ENCODE measurements around the gene C1QL1.

Gene C1QL1

DNA sequence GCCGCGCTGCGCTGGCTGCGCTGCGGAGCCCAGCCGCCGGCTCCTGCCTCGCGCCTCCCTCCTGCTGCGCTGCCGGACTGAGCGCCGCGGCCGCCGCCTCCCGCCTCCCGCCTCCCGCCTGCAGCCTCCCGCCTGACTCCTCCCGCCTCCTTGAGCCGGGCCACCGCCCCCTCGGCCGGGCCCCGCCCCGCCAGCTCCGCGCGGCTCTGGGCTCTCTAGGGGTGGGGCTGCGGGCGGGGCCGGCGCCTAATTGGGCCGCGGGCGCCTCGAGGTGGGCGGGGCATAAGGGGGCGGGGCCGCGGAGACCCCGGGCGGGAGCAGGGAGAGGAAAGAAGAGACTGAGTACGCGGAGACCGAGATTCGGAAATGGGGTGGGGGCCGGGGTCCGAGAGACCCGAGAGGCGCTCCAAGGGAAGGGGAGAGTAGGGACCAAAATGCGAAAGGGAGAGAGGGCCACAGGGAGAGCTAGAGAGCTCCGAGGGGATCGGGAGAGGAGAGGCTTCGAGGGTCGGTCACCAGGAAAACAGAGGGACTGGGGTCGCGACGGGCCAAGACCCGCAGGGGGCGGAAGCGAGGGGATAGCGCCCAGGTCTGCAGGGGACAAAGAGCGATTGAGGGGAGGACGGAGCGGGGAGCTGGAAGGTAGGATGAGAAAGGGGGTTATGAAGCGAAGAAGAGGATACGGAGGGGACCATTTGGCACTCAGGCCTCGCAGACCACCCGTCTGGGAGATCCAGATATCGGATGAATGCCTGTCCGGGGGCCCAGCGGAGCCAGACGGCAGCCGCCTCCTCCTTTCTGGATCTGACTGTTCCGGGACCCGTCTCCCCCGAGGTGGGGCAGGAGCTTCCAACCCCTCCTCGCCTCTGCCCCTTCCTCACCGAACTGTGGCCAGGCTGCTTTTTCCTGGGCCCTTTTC lies at the start of gene C1QL1:
Gene C1QL1, minus strand, starts transcription at position 79 of the 919 bp plus-strand sequence. CDS start 255 bp downstream, outside the sequence.
- DNase-seq (ENCODE audit: low spot score): peak; percentile 99

DNA sequence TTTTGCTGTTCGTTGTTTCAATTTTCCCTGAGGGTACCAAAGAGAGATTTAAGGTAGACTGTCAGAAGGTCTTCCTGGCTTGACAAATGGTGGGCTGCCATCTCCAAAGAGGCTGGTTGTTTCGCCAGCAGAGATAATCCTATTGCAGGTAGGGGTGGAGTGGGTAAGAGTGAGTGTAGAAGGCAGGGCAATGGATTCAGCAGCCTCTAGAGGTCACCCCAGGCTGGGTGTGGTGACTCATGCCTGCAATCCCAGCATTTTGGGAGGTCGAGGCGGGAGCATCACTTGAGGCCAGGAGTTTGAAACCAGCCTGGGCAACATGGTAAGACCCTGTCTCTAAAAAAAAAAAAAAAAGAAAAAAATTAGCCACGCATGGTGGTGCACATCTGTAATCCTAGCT lies 48.7 kb upstream of the C1QL1 start:
- DNase-seq (ENCODE audit: low spot score): peak; percentile 64

DNA sequence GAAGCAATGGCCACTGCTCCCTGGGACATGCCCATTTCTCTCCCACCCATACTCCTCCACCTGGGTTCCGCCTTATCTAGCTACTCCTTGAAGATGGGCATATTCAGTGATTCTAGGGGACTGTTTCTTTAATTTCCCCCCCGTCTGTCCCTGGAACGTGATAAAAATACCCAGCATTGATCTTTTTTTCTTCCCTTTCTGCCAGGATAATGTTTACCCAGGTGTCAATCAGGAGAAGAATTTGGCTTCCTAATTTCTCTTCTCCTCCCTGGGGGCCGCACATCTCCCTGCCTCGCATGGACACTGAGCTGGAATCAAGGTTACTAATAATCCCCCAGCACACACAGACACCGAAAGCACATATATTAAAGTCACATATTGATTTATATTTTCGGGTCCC lies 48.1 kb upstream of the C1QL1 start:
- DNase-seq (ENCODE audit: low spot score): no peak

DNA sequence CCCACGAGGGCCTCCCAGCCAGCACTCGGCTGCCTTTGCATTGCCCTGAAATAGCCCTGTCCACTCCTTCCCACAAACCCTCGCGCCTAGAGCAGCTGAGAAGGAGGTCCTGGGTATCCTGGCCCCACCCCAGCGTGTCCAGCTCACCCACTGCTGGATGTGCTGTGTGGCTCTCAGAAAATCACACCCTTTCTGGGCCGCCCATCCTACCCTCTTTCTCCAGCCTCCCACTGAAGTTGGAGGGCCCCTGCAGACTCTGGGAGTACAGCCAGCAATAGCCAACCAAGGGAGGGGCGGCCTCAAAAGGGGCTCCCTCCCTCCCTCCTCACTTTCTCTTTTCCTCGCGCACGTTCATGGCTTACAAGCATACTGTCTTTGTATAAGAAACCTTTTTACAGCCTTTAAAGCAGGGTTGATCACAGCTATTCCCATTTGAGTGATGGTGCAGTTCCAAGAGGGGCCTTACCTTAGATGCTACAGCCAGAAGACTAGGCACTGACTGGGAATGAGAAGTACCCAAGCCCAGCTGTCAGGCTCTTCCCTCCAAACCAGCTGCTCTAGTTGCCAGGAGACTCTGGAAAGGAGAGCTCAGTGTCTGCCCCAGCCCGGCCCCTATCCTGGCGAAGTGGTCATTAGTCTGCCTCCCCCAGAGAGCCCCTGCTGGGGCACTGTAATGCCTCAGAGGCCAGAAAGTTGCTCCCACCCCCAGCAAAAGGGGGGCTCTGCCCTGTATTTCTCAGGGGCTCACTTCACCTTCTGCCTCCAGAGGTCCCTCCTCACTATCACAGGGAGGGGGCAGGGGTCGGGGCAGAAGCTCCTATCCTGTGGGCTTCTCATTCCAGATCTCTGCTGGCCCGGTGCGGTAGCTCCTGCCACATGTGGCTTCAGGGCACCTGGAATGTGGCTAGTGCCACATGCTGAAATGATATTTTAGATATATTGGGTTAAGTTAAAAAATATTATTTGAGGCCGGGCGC lies 45.2 kb upstream of the C1QL1 start:
- DNase-seq (ENCODE audit: low spot score): no peak

DNA sequence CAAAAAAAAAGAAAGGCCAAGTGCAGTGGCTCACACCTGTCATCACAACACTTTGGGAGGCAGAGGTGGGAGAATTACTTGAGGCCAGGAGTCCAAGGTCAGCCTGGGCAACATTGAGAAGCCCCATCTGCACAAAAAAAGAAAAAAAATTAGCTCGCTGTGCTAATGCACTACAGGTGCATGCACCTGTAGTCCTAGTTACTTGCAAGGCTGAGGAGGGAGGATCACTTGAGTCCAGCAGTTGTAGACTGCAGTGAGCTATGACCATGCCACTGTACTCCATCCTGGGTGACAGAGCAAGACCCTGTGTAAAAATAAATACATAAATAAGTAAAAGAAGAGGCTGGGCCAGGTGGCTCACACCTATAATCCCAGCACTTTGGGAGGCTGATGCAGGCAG lies 43.7 kb upstream of the C1QL1 start:
- no peak for DNase-seq (ENCODE audit: low spot score)

DNA sequence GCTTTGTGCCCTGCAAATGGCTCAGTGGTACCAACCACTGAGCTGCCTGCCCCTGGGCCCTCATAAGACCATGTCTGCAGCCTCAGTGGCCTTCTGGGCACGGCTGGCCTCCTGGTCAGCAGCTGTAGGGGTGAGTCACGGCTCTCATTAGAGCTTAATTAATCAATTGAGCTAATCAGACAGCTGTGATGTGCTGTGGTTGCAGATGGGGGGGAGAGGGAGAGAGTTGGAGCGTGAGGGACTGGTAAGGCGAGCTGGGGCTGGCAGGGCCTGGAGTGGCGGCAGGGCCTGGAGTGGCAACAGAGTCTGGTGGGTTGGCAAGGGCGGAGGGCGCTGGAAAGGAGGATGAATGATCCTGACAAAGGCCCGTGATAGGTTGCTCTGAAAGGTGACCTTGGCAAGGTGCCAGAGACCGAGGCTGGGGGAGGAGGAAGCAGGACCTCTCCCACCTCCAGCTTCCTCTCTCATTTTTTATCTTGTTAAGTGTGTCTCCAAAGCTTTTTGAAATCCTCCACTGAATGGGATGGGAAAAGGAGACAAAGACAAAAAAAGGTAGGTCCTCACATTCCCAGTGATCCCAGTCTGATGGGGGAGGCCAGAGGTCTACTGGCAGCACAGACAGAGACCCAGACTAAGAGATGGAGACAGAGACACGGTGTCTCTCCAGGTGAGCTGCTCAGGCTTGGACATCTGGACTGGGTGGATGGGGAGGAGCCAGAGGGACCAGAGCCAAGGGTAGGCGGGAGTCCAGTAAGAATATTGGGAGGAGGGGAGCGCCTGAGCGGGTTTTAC lies 41.8 kb upstream of the C1QL1 start:
- no peak for DNase-seq (ENCODE audit: low spot score)

DNA sequence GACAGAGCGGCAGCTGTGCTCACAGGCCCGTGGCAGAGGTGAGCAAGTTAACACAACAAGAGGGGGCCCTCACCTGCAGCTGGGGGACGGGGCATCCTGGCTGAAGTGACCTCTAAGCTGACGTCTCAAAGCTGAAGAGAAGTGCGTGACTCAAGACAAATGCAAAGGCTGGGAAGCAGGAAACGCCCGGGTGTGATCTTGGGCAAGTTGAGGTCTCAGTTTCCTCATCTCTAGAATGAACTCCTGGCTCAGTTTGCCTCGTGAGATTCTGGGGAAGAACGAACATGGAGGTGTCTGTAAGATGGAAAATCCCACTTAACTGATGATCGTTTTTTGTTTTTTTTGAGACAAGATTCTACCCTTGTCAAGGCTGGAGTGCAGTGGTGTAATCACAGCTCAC lies 40.1 kb upstream of the C1QL1 start:
- no peak for DNase-seq (ENCODE audit: low spot score)

DNA sequence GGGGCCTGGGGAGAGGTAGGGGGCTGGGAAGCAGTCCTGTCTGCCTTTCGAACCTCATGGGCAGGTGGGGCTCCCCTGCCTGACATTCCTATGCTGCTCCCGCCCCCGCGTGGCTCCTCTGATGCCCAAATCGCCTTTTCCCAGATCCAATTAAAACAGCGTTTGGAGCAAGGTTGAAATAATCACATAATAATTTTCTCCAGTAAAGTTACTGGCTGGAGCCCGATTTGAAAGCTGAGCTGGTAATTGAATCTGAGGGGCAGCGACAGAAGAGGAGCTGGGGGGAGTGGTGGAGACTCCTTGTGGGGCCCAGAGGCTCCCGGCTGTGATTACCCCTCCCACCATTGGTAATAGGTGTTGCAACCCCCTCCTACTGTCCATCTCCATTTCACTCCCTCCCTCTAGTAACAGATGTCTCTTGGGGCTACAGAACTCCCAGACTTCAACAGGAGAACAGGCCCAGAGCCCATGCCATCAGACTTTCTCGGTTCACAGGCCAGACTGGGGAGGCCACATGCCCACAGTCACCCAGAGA lies 38.9 kb upstream of the C1QL1 start:
- DNase-seq (ENCODE audit: low spot score): no peak

DNA sequence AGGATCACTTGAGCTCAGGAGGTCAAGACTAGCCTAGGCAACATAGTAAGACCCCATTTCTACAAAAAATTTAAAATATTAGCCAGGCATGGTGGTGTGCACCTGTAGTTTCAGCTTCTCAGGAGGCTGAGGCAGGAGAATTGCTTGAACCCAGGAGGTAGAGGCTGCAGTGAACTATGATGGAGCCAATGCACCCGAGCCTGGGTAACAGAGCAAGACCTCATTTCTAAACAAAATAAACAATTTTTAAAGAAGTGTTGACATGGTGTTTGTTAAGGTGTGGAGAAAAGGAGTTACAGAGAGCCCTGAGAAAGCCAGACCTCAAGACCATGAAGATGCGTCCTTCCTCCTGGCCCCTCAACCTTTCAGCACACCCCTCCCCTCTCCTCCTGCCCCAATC lies 37.6 kb upstream of the C1QL1 start:
- no peak for DNase-seq (ENCODE audit: low spot score)

DNA sequence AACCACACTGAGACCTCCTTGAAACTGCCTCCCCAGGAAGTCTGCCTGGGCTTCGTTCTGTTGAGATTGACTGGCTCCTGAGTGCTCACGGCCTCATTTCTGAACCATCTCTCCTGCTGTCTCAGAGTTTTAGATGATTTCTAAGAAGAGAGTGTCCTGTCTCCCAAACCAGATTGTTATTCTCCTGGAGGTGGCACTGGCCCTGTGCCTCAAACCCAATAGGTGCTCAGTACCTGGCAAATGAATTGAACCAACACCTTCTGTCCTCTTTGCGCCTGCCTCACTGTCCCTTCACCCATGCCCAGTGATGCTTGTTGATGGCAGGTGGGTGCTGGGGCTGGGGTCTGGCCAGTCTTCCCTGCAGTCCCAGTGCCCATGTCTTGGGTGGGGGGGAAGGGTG lies 36.3 kb upstream of the C1QL1 start:
- DNase-seq (ENCODE audit: low spot score): no peak

DNA sequence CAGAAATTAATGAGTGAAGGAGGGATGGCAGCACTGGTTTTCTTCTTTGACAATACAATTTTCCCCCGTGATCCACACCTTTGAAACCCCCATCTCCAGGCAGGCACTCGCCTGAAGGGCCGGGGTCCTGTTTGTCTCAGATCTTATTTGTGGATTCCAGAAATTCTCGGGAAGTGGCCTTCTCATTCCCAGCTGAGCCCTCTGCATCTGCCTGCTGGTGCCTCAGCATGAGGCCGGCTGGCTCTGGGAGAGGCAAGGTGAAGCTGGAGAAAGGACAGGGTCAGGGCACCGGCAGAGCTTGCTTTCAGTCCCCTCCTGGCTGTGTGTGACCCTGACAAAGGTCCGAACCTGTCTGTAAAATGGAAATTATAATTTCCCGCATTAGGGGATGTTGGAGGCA lies 35.8 kb upstream of the C1QL1 start:
- DNase-seq (ENCODE audit: low spot score): no peak

DNA sequence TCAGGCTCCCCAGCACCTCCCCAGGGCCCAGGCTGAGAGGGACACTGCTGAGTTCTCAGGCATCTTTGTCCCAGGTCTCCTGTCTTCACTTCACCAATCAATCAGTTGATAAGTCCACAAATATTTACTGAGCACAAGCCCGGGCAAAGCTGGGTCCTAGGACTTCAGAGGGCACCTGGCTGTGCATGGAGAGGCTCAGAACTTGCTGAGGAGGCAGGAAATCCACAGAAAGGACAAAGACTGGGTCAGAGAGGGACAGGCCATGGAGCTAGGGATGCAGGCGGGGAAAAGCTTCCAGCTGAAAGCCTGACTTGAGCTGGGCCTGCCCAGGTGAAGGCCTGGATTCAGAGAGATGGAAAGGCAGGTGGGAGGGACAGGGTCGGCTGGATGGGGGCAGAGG lies 33.2 kb upstream of the C1QL1 start:
- no peak for DNase-seq (ENCODE audit: low spot score)

DNA sequence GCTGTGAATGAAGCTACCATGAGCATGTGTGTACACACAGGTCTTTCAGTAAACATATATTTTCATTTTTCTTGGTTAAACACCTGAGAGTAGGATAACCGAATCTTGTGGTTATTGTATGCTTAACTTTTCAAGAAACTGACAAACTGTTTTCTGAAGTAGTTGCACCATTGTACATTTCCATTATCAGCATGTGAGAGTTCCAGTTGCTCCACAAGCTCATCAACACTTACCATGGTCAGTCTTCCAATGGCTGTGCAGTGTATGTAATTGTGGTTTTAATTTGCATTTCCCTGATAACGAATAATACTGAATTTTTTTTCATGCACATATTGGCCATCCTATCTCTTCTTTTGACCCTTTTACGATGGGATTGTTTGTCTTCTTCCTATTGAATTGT lies 31.3 kb upstream of the C1QL1 start:
- no peak for DNase-seq (ENCODE audit: low spot score)

DNA sequence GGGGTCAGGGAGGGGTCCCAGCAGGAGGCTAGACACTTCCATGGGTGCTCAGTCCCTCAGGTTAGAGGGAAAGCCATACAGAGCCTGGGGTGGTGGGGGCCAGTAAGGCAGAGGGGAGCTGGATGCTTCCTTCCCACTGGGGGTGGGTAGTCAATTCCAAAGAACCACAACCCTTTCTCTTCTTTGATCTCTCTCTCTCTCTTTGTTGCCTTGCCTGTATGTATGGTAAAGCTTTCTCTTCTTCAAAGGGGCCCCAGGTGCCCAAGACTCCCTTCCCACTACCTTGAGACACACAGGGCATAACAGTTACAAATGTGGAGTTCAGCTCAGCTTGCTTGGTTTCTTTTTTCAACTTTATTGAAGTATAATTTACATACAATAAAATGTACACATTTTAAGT lies 30.5 kb upstream of the C1QL1 start:
- no peak for DNase-seq (ENCODE audit: low spot score)

DNA sequence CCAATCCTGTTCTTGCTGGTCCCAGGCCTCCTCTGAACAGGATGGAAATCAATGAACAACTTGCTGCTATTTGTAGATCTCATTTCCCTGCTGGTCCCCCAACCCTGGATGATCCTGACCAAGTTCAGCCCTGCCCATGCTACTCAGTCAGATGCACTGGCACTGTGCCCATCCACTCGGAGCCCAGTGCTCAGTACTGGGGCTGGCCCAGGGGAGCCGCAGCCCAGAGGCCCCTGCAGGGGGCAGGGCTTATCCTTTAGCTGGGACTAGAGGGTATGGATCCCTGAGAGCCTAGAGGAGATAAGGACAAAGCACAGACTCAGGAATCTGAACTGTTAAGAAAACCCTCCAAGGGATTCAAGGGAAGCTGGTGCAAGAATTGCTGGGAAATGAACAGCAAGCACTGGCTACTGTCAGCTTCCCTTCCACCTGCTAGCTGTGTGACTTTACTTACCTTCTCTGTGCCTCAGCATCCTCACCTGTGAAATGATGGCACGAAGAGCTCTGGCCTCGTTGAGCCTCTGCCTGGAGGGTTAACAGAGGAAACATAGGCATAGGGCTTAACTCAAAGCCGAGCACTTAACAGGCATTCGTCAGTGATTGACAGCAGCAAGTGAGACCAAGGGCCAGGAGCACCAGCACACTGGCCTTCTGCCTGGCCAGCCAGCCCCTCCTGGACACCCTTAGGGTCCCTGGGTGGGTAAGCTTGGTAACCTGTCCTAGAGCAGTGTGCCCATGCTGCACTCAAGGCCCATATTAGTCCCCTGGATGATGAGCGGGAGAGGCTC lies 29.8 kb upstream of the C1QL1 start:
- DNase-seq (ENCODE audit: low spot score): no peak

DNA sequence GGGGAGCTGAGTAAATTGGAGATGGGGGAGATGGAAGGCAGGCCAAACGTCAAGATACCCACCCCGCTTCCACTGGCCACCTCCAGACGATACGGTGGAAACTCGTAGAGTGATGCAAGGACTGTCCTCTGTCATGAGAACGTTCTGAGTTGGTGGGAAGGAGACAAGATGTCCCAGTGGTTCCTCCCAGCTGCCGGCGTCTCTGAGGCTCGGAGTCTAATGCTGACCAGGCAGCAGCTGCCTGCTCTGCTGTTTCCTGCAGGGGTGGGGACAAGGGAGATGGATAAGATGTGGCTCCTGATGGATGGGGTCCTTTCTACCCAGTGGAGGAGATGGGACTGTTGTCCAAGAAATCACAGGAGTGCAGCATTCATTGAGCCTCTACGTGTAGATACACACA lies 28.2 kb upstream of the C1QL1 start:
- no peak for DNase-seq (ENCODE audit: low spot score)

DNA sequence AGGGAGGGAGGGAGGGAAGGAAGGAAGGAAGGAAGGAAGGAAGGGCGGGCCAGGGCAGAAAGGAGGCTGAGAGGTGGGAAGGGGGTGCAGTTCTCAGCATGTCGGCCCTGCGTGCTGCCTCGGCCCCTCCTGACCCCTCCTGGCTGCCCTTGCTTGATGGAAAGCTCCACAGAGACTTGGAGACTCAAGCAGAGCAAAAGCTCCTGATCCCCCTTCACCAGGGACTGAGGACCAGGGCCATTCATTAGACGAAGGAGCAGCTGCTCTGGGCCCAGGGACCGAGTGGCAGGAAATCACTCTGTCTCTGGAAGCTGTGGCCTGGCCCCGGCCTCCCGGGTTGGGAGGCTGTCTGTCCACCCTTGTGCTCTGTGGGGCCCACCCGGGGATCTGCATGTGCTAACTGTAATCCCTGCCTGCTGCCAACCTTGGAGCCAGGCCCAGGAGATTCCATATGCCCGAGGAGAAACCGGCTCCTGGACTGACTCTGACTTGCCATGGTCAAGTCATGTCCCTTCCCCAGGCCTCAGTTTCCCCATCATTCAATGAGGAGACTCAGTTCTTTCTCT lies 27.4 kb upstream of the C1QL1 start:
- no peak for DNase-seq (ENCODE audit: low spot score)

DNA sequence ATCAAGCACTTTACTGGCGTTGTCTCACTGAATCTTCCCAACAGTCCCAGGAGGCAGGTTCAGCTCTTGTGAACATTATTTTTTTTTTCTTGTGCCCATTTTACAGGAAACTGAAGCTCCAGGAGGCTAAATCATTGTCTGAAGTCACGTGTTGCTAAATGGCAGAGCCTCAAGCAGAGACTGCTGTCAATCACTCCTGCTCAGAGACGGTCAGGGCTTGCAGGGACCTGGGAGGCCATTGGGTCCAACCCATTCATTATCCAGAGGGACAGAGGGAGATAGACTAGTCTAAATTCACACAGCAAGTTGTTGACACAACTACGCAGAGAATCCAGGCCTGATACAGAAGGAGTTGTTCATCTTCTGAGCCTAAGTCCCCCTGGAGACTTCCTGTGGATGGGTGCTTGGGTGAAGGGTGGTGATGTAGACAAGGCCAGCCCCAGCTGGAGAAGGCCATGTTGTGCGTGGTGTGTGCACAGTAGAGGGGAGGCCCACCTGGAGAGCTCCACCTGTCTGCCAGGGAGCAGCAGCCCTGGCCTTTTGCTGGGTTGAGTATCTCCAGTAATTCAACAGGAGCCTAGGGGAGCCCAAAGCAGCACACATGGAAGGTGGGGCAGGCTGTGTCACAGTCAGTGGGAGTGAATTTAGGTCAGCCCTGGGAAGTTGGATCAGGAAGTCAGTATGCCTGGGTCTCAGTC lies 24.3 kb upstream of the C1QL1 start:
- no peak for DNase-seq (ENCODE audit: low spot score)

DNA sequence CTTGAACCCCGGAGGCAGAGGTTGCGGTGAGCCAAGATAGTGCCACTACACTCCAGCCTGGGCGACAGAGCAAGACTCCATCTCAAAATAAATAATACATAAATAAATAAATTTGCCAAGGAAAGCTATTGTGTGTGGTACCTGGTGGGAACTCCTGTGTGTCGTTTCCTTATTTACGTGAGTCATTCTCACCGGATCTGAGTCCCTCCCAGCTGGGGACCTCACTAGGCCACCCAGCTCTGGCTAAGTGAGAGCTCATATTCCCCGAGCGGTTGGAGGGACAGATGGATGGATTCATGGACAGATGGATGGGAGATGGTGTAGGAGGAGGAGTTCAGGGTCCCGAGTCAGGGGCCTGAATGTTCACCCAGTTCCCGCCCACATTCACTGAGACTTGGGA lies 22.9 kb upstream of the C1QL1 start:
- no peak for DNase-seq (ENCODE audit: low spot score)

DNA sequence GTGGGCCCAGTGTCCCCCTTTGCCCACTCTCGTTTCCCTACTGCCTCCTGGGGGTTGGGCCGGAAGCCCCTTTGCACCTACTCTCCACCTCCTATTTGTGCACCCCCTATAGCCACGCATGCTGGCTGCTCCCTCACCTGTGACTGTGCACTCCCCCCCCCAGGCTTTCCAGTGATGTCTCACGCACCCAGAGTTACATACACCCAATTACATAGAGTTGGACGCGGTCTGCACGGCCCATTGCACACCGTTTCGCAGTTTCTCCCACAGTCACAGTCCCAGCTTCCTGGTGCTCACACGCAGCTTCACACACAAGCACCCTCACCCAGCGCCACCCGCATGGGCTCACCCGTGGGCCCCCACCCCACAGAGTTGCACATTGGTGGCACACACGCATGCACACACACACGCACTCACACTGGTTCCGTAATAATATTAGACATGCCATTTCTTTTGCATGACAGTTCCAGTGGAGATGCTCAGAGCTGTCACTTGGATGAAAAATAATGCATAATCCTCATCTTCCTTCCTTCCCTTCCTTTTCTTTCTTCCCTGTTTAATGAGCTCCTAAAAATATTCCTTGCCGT lies 21.5 kb upstream of the C1QL1 start:
- DNase-seq (ENCODE audit: low spot score): no peak
